ENCODE data around the gene COL4A6.

GRCh38 chrX:108157628-108158027, 280.6 kb downstream of the COL4A6 start:
- TF ChIP-seq CTCF (IDR thresholded peaks at IDR 0.05; ENCODE audit: poor library complexity, severe bottlenecking) (no peak), EZH2 (IDR thresholded peaks at IDR 0.05; ENCODE audit: borderline replicate concordance, insufficient read depth, low read length, poor library complexity, severe bottlenecking) (no peak), RAD21 (conservative IDR thresholded peaks at IDR 0.05) (no peak), REST (IDR thresholded peaks at IDR 0.05; ENCODE audit: borderline replicate concordance) (no peak), EP300 (conservative IDR thresholded peaks at IDR 0.05; ENCODE audit: poor library complexity, severe bottlenecking) (no peak)

Measured in neural cell (in vitro differentiated cells).